ENCODE measurements around the gene PTPRE. TPM values are rescaled to one million over a fixed set of nuclear protein-coding genes. Genes with fewer than 3 reads are reported as not detected.

Gene PTPRE
- total RNA-seq, 3 donors from 2014 or later, result 11.8 to 42.9 (median 25.6) TPM

DNA sequence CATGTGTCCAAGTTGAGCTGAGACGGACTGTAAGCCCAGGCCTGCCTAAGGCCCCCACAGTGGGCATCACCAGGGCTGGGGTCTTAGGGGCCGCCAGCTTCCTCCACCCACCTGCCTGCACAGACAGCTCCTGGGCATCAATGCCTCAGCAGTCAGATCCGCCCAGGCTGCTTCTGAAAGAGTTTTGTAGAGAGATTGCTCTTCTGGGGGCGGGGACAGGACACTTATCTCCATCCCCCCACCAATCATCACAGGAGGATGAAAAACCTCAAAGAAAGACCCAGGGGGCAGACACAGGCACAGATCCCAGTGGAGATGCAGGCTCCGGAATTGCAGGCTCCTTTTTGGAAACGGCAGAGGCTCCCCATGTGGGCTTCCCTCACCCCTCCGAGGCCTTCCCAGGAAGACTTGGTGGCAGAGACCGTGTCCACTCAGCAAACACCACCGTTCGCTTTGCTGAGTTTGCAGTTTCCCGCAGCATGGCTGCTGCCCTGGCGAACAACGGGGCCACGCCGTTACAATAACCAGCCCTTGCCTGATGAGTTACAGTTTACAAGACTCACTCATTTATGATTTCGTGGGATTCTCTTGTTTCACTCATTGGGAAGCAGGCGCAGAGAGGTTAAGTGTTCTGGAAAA lies 122.9 kb downstream of the PTPRE start:
- H3K27me3 ChIP-seq, result no peaks in the 10 kb centered on the region
- H3K4me3 ChIP-seq, result no peak overlapping the region
- DNase-seq (ENCODE audit: low spot score in 2 of 2), result no peak
- TF ChIP-seq POLR2AphosphoS5 (IDR thresholded peaks at IDR 0.05) (no peak), POLR2A (IDR thresholded peaks at IDR 0.05) (no peak)
- TF ChIP-seq, protein P1, sequence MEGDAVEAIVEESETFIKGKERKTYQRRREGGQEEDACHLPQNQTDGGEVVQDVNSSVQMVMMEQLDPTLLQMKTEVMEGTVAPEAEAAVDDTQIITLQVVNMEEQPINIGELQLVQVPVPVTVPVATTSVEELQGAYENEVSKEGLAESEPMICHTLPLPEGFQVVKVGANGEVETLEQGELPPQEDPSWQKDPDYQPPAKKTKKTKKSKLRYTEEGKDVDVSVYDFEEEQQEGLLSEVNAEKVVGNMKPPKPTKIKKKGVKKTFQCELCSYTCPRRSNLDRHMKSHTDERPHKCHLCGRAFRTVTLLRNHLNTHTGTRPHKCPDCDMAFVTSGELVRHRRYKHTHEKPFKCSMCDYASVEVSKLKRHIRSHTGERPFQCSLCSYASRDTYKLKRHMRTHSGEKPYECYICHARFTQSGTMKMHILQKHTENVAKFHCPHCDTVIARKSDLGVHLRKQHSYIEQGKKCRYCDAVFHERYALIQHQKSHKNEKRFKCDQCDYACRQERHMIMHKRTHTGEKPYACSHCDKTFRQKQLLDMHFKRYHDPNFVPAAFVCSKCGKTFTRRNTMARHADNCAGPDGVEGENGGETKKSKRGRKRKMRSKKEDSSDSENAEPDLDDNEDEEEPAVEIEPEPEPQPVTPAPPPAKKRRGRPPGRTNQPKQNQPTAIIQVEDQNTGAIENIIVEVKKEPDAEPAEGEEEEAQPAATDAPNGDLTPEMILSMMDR (IDR thresholded peaks at IDR 0.05), result no peak
- H3K4me1 ChIP-seq, result no peaks in the 10 kb centered on the region
- no peaks in the 10 kb centered on the region for H3K36me3 ChIP-seq
- intact Hi-C loops (cut with DNase I; ENCODE audit: low total_unique reads), result no loop called here
- H3K9me3 ChIP-seq, result no peaks in the 10 kb centered on the region
- H3K27ac ChIP-seq, result no peak overlapping the region

DNA sequence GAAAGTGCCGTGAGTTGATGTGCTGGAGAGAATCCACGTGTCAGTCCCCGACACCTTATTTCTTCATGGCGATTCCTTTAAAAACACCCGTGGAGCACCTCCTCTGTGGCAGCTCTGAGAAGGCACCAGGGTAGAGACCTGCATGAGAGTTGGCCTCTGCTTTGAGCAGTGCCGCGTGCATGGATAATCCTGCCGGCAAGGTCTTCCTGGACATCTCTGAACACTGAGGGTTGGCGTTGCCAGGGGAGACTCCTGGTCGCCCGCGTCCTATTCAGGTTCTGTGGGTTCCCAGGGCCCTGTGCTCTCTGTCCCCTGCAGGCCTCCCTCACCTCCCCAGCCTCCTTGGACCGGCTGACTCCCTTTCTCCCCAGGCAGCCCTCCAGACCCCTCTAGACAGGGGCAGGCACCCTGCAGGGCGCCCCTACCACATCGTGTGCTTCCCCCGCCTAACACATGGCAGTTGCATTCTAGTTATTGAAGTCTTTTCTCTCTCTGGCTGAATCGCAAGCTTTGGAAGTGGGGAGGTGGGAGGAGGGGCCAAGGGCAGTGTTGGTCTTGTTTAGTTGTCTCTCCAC lies 123.7 kb downstream of the PTPRE start:
- no peaks in the 10 kb centered on the region for H3K9me3 ChIP-seq
- H3K27ac ChIP-seq, result no peak overlapping the region
- intact Hi-C loops (cut with DNase I; ENCODE audit: low total_unique reads), result no loop called here
- DNase-seq (ENCODE audit: low spot score in 2 of 2), result no peak
- H3K4me1 ChIP-seq, result no peaks in the 10 kb centered on the region
- no peak for TF ChIP-seq POLR2AphosphoS5 (IDR thresholded peaks at IDR 0.05)
- H3K27me3 ChIP-seq, result no peaks in the 10 kb centered on the region
- no peak overlapping the region for H3K4me3 ChIP-seq
- no peaks in the 10 kb centered on the region for H3K36me3 ChIP-seq

DNA sequence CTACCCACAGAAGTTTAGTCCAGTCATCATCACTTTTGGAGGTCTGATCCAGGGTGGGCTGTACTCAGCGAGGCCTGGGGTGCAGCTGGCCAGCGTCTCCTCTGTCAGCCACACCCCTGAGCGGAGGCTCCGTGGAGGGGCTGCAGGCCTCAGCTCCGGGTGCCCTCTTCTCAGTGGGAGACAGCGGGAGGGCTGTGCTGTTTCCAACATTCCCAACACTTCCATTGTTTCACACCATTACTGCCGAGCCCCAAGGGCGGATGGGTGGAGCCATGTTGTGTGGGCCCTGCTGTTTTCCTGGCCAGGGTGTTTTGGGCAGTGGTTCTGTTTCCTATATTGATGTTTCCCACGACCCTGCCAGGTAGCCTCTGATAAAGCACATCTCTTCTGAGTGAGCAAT lies 124.3 kb downstream of the PTPRE start:
- H3K4me1 ChIP-seq, result no peaks in the 10 kb centered on the region
- no peak for DNase-seq (ENCODE audit: low spot score in 2 of 2)
- H3K27ac ChIP-seq, result no peak overlapping the region
- no peaks in the 10 kb centered on the region for H3K27me3 ChIP-seq
- intact Hi-C loops (cut with DNase I; ENCODE audit: low total_unique reads), result no loop called here
- TF ChIP-seq POLR2AphosphoS5 (IDR thresholded peaks at IDR 0.05), result no peak
- TF ChIP-seq, protein P1 (IDR thresholded peaks at IDR 0.05), result no peak
- no peak for TF ChIP-seq POLR2A (IDR thresholded peaks at IDR 0.05)
- H3K4me3 ChIP-seq, result no peak overlapping the region
- no peaks in the 10 kb centered on the region for H3K36me3 ChIP-seq
- H3K9me3 ChIP-seq, result no peaks in the 10 kb centered on the region

DNA sequence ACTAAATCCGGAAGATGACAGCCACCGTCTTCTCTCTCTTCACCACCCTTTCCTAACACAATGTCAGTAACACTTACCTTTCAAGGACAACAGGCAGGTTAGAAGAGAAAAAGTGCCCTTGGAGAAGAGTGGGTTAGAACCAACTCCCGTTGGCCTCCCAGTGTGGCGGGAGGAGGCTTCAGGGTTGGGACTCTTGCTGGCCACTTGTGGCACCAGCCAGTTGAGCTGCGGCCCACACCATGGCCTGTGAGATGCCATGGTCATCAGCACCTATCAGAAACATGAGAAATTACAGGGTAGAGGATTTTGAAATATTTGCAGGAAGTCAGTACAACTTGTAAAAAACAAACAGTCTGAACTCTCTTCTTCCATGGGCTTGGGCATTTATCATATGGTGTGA lies 125.6 kb downstream of the PTPRE start:
- intact Hi-C loops (cut with DNase I; ENCODE audit: low total_unique reads), result no loop called here
- Histone ChIP-seq H3K36me3 (no peaks in the 10 kb centered on the region), H3K27me3 (no peaks in the 10 kb centered on the region), H3K9me3 (no peaks in the 10 kb centered on the region), H3K4me1 (no peaks in the 10 kb centered on the region), H3K27ac (no peak overlapping the region), H3K4me3 (no peak overlapping the region)
- TF ChIP-seq POLR2AphosphoS5 (IDR thresholded peaks at IDR 0.05) (no peak), POLR2A (IDR thresholded peaks at IDR 0.05) (no peak)
- TF ChIP-seq, protein P1 (IDR thresholded peaks at IDR 0.05), result no peak
- no peak for DNase-seq (ENCODE audit: low spot score in 2 of 2)

DNA sequence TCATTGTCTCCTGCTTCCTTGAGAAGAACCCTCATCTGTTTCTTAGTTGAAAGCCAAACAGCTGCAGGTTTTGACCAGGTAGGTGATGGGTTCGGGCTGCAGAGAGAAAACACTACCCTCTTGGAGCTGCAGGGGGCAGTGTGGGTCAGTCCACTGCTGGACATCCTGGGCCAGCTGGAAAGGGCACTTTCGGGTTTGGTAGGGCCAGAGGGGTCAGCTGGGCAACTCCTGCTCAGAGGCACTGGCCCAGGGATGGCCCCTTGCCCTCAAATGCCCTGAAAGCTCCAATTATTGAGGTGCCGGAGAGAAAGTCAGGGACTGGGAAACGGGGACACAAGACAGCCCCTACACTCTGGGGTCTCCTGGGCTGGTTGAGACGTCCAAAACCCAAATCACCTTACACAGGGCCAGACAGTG lies 128.7 kb downstream of the PTPRE start:
- no peaks in the 10 kb centered on the region for H3K27me3 ChIP-seq
- H3K27ac ChIP-seq, result no peak overlapping the region
- TF ChIP-seq POLR2A (IDR thresholded peaks at IDR 0.05), result no peak
- TF ChIP-seq, protein P1 (IDR thresholded peaks at IDR 0.05), result peak; percentile 35 to 76 (median 51)
- no peaks in the 10 kb centered on the region for H3K4me1 ChIP-seq
- DNase-seq (ENCODE audit: low spot score in 2 of 2), result peak in 1 of 2 donors; percentile 33
- intact Hi-C loops (cut with DNase I; ENCODE audit: low total_unique reads), result no loop called here
- no peaks in the 10 kb centered on the region for H3K36me3 ChIP-seq
- no peaks in the 10 kb centered on the region for H3K9me3 ChIP-seq
- H3K4me3 ChIP-seq, result no peak overlapping the region

Measured in breast epithelium (tissue), 4 donors.